Dedifferentiated amniotic fluid mesenchymal stem cell (primary cell): ENCODE measurements around the gene CNGA4.
"Not testable (repeated sequence)": the region's sequence is repeated elsewhere in the genome, so short reads cannot be mapped to it uniquely, and the experiment has no call there.

Experiments used
- DNase-seq: peaks from one replicate; pipeline ENCODE4 v3.0.0-alpha.2; 2016; ENCODE audit errors: extremely low spot score

The CNGA4 gene

DNA sequence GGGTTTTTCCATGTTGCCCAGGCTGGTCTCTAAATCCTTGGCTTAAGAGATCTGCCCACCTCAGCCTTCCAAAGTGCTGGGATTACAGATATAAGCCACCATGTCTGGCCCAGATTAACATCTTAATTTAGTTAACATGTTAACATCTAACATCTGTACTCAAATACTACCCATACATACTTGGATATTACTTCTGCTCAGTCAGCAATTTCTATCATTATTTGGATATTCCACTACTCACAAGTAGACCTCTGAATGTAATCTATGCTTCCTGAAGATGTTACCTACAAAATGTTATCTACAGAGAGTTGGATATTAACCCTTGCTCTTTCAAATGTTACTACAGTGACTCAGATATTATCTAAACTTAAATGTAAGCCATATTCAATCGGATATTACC lies 24.8 kb downstream of the CNGA4 start:
- DNase-seq: no peak

DNA sequence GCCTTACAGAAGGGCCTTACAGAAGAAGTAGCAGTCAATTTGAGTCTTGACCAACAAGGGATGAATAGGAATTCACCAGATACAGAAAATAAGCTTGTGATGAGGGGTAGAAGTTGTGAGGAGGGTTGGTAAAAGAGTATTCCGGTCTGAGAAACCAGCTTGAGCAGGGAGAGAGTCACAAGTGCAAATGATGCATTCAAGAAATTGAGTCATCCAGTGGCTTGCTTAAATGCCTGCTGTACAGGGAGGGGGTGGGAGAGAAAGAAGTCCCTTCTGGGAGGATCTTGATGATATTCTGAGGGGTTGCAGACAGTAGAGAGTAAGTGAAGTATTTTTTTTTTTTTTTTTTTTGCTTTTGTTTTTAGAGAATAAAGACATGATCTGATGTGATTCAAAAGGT lies 29.9 kb downstream of the CNGA4 start:
- no peak for DNase-seq

DNA sequence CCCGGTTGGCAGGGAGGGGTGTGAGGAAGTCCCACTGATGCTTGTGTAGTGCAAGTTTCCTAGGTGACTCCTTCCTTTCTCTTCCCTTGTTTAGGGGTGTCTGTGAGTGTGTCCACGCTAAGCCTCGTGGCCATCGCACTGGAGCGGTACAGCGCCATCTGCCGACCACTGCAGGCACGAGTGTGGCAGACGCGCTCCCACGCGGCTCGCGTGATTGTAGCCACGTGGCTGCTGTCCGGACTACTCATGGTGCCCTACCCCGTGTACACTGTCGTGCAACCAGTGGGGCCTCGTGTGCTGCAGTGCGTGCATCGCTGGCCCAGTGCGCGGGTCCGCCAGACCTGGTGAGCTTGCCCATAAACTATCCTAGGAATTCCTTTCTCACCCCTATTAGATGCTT lies 31.1 kb downstream of the CNGA4 start:
- DNase-seq: no peak

DNA sequence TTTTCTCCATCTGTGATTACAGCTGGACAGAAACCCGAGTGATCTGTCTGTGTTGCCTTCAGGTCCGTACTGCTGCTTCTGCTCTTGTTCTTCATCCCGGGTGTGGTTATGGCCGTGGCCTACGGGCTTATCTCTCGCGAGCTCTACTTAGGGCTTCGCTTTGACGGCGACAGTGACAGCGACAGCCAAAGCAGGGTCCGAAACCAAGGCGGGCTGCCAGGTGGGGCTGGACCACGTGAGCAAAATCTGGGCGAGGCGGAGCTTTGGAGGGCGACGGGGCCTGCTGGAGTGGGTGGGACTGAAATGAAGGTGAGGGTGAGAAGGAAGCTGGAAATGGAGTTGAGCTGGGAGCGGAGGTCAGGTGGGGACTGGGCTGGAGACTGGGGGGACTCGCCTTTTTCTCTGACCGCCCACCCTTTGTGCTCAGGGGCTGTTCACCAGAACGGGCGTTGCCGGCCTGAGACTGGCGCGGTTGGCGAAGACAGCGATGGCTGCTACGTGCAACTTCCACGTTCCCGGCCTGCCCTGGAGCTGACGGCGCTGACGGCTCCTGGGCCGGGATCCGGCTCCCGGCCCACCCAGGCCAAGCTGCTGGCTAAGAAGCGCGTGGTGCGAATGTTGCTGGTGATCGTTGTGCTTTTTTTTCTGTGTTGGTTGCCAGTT lies 31.8 kb downstream of the CNGA4 start:
- no peak for DNase-seq

DNA sequence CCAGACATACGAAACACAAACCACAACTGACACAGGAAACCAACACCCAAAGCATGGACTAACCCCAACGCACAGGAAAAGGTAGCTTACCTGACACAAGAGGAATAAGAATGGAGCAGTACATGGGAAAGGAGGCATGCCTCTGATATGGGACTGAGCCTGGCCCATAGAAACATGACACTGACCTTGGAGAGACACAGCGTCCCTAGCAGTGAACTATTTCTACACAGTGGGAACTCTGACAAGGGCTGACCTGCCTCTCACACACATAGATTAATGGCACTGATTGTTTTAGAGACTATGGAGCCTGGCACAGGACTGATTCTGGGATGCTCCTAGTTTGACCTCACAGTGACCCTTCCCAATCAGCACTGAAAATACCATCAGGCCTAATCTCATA lies 32.7 kb downstream of the CNGA4 start:
- DNase-seq: no peak

DNA sequence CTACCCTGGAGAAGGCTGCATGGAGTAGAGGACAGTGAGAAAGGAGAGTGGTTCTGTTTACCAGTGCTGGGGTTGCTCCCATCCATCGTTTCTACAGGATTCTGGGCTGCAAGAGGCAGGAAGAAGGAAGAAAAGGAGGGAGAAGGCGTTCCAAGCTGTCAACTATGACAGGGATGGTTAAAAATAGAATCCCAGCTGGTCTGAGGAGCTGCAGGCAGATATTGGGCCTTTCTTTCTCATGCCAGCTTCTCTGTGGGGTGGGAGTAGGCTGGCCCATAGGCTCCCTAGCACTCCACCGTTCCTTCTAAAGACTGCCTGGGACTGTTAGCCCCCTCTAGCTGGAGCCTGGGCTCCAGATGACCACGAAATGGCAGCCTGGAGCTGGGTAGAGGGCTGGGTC lies 34.3 kb downstream of the CNGA4 start:
- DNase-seq: no peak

DNA sequence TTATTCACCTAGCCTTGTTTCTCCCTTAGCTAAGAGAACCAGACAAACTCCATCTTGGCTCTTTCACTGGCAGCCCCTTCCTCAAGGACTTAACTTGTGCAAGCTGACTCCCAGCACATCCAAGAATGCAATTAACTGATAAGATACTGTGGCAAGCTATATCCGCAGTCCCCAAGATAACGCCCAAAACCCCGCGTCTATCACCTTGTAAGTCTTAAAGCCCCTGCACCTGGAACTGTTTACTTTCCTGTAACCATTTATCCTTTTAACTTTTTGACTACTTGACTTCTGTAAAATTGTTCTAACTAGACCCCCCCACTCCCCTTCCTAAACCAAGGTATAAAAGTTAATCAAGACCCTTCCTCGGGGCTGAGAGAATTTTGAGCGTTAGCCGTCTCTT lies 41.9 kb downstream of the CNGA4 start:
- not testable (repeated sequence) for DNase-seq

DNA sequence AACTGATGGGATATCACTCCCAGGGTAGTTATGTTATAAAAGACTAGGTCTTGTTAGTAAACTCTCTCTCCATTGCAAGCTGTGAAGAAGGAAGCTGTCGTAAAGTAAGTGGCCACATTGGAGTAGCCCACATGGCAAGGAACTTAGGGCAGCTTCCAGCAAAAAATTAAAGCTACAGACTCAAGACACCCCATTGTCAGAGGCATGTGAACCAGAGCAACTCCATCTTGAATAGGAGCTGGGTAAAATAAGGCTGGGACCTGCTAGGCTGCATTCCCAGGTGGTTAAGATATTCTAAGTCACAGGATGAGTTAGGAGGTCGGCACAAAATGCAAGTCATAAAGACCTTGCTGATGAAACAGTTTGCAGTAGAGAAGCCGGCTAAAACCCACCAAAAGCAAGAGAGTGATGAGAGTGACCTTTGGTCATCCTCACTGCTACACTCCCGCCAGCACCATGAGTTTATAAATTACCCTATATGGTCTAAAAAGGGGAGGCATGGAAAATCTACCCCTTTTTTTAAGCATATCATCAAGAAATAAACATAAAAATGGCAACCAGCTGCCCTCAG lies 44.6 kb downstream of the CNGA4 start:
- no peak for DNase-seq

DNA sequence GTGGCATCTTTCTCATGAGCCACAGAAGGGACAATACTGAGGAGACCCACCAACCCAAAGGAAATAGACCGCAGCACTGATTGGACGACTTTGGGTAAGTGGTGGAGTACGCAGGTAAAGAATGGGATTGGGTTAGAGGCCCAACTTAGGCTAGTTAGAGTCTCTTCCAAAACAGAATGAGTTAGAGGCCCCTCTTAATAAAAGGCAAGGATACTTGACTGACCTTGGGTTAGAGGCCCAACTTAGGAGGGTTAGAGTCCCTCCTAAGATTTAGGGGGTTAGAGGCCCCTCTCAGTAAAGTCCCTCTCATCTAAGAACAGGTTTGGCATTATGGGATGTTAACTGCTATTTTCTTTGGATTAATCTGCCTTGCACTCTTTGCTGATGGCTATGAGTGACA lies 45.4 kb downstream of the CNGA4 start:
- DNase-seq: no peak

DNA sequence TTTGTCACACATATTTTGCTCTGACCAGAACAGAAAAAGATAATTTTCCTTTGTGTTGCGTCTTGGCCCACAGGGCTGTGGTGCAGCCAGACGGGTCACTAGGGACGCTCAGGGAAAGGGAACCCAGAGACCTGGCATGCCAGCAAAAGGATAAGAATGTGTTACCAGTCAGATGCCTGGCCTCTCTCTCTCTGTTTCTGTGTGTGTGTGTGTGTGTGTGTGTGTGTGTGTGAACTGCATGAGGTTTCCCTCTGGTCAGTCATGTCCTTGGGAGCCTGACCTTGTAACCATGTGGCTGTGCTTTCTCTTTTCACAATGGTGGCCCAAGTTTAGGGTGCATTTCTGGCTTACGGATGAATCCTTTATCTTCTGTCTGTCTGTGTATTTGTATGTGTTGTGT lies 46.1 kb downstream of the CNGA4 start:
- DNase-seq: no peak
